GM23338 (cell line): ENCODE results near the gene CLDN17. TPM values are rescaled to one million over a fixed set of nuclear protein-coding genes. Genes with fewer than 3 reads are reported as not detected.

ENCODE experiments used
- ATAC-seq: fragments of 200-7000 bp; cut with Tn5 transposase; 3 replicates; pipeline ENCODE4 v1.9.1; 2020
- DNase-seq: peaks from one replicate; pipeline ENCODE4 v3.0.0-alpha.2; 2015; ENCODE audit warnings: low spot score
- H2AFZ ChIP-seq: fragments of 200-600 bp; sonication (generic); 2 replicates; pipeline ENCODE4 v1.8.0; 2016; ENCODE audit warnings: antibody characterized with exemption, mild to moderate bottlenecking, moderate library complexity
- H3F3A ChIP-seq: fragments of 200-600 bp; sonication (generic); replicated peaks from 2 replicates; pipeline ENCODE4 v1.8.0; 2017; ENCODE audit warnings: antibody characterized with exemption, mixed run types, low read depth
- H3K27ac ChIP-seq: fragments of 200-600 bp; sonication (generic); 2 replicates; pipeline ENCODE4 v1.6.1; 2016; ENCODE audit warnings: low read depth
- H3K27me3 ChIP-seq: fragments of 200-600 bp; sonication (generic); 2 replicates; pipeline ENCODE4 v1.8.0; 2016; ENCODE audit warnings: mild to moderate bottlenecking, mixed run types, moderate library complexity; ENCODE audit not compliant: insufficient read depth
- H3K36me3 ChIP-seq: fragments of 200-600 bp; sonication (generic); 2 replicates; pipeline ENCODE4 v1.8.0; 2016; ENCODE audit warnings: mild to moderate bottlenecking; ENCODE audit not compliant: insufficient read depth
- H3K4me1 ChIP-seq: fragments of 200-600 bp; sonication (generic); 2 replicates; pipeline ENCODE4 v1.8.0; 2016; ENCODE audit warnings: mild to moderate bottlenecking, moderate library complexity; ENCODE audit not compliant: insufficient read depth
- H3K4me2 ChIP-seq: fragments of 200-600 bp; sonication (generic); 2 replicates; pipeline ENCODE4 v1.7.1; 2017; ENCODE audit warnings: mixed run types
- H3K4me3 ChIP-seq: fragments of 200-600 bp; sonication (generic); 2 replicates; pipeline ENCODE4 v1.6.1; 2016; ENCODE audit warnings: mixed run types
- H3K79me2 ChIP-seq: fragments of 200-600 bp; sonication (generic); replicated peaks from 2 replicates; pipeline ENCODE4 v1.8.0; 2017; ENCODE audit warnings: mild to moderate bottlenecking; ENCODE audit not compliant: insufficient read depth
- H3K9me2 ChIP-seq: fragments of 200-600 bp; sonication (generic); 2 replicates; pipeline ENCODE4 v1.8.0; 2017; ENCODE audit not compliant: insufficient read depth
- H4K20me1 ChIP-seq: fragments of 200-600 bp; sonication (generic); replicated peaks from 2 replicates; pipeline ENCODE4 v1.8.0; 2017; ENCODE audit warnings: mild to moderate bottlenecking; ENCODE audit not compliant: insufficient read depth
- H3K27ac Mint-ChIP-seq: 2 replicates; pipeline ENCODE4 v1.8.0; 2020; ENCODE audit warnings: inconsistent platforms, mild to moderate bottlenecking, moderate library complexity, mixed read lengths
- H3K27me3 Mint-ChIP-seq: 3 replicates; pipeline ENCODE4 v1.8.0; 2022; ENCODE audit warnings: low read depth, mild to moderate bottlenecking, moderate library complexity, mixed read lengths, inconsistent platforms; ENCODE audit not compliant: insufficient read depth, poor library complexity
- H3K36me3 Mint-ChIP-seq: 3 replicates; pipeline ENCODE4 v1.8.0; 2021; ENCODE audit warnings: low read depth, mild to moderate bottlenecking, inconsistent platforms, moderate library complexity, mixed read lengths
- H3K4me1 Mint-ChIP-seq: 3 replicates; pipeline ENCODE4 v1.8.0; 2020; ENCODE audit warnings: mild to moderate bottlenecking, inconsistent platforms, mixed read lengths
- H3K4me3 Mint-ChIP-seq: 3 replicates; pipeline ENCODE4 v1.8.0; 2021; ENCODE audit warnings: moderate library complexity, mild to moderate bottlenecking, inconsistent platforms, mixed read lengths
- H3K9me3 Mint-ChIP-seq: 3 replicates; pipeline ENCODE4 v1.8.0; 2020; ENCODE audit warnings: moderate library complexity, mild to moderate bottlenecking, inconsistent platforms, mixed read lengths
- CREB1 ChIP-seq: fragments of 250-450 bp; sonication (Bioruptor Pico); IDR thresholded peaks from 2 replicates; pipeline ENCODE4 v1.5.0; 2020; ENCODE audit warnings: low read depth, mild to moderate bottlenecking, moderate library complexity
- CTCF ChIP-seq, 2 experiments: fragments of 200-600 bp in 1 of 2; sonication (generic) in 1 of 2; conservative IDR thresholded peaks; 2 replicates each; pipeline versions ENCODE4 v1.5.1 to v1.6.1; 2016 to 2017; ENCODE audit warnings: antibody characterized with exemption in 2 of 2, low read depth in 2 of 2, mild to moderate bottlenecking in 2 of 2, moderate library complexity in 1 of 2
- EZH2phosphoT487 ChIP-seq: fragments of 200-600 bp; sonication (generic); IDR thresholded peaks from one replicate; pipeline ENCODE4 v1.8.1; 2018; ENCODE audit warnings: antibody characterized with exemption; ENCODE audit not compliant: unreplicated experiment
- JUNB ChIP-seq: IDR thresholded peaks from one replicate; pipeline ENCODE4 v1.6.1; 2016; ENCODE audit warnings: antibody characterized with exemption; ENCODE audit not compliant: unreplicated experiment
- POLR2AphosphoS5 ChIP-seq: IDR thresholded peaks from 2 replicates; pipeline ENCODE4 v1.6.1; 2016; ENCODE audit warnings: antibody characterized with exemption, low read depth
- REST ChIP-seq: IDR thresholded peaks from one replicate; pipeline ENCODE4 v1.6.1; 2018; ENCODE audit warnings: antibody characterized with exemption; ENCODE audit not compliant: unreplicated experiment
- STAT1 ChIP-seq: IDR thresholded peaks from one replicate; pipeline ENCODE4 v1.6.1; 2016; ENCODE audit warnings: antibody characterized with exemption; ENCODE audit not compliant: unreplicated experiment
- ZNF114 ChIP-seq: fragments of 250-450 bp; sonication (Bioruptor Pico); IDR thresholded peaks from 2 replicates; pipeline ENCODE4 v1.5.0; 2020; ENCODE audit warnings: mild to moderate bottlenecking, moderate library complexity
- ZNF331 ChIP-seq: fragments of 250-450 bp; sonication (Bioruptor Pico); IDR thresholded peaks from 2 replicates; pipeline ENCODE4 v1.5.0; 2020; ENCODE audit warnings: low read depth, mild to moderate bottlenecking, moderate library complexity
- polyA plus RNA-seq: library from polyadenylated mRNA; unstranded; fragments of >200 nt; fragmentation: Nextera tagmentation; extraction: Ambion mirVana; gene quantifications from 2 replicates; pipeline ENCODE4 v1.2.1, GENCODE V29; 2016
- total RNA-seq: library from RNA; depleted of rRNA; stranded (reverse); fragments of >200 nt; shearing (Covaris generic); gene quantifications from 2 replicates; pipeline ENCODE4 v1.2.3, GENCODE V29; 2014

CLDN17 gene
- total and polyA plus RNA-seq, 2 experiments from 2014 or later = not detected

GRCh38 chr21:30193201-30193600 is 26.6 kb upstream of the CLDN17 start:
- no peaks in the 10 kb centered on the region for H3K79me2 ChIP-seq
- DNase-seq (no peak), ATAC-seq (no peak)
- Mint-ChIP-seq H3K9me3 (no peaks in the 10 kb centered on the region), H3K4me3 (no peak overlapping the region), H3K27me3 (no peaks in the 10 kb centered on the region), H3K27ac (no peak overlapping the region), H3K36me3 (no peaks in the 10 kb centered on the region), H3K4me1 (no peaks in the 10 kb centered on the region)
- no peaks in the 10 kb centered on the region for H4K20me1 ChIP-seq
- no peaks in the 10 kb centered on the region for H3K9me2 ChIP-seq
- TF ChIP-seq CREB1 (no peak), JUNB (no peak), ZNF331 (no peak), REST (no peak), CTCF (conservative IDR thresholded peaks at IDR 0.05; ENCODE audit: low read depth in 2 of 2) (no peak), POLR2AphosphoS5 (no peak), ZNF114 (CRISPR knock-in tag) (no peak), EZH2phosphoT487 (no peak)
- no peak overlapping the region for H3K27ac ChIP-seq
- H3K27me3 ChIP-seq = no peaks in the 10 kb centered on the region
- no peak overlapping the region for H3K4me3 ChIP-seq
- H3K4me1 ChIP-seq = no peaks in the 10 kb centered on the region
- no peak overlapping the region for H3K4me2 ChIP-seq
- H3K36me3 ChIP-seq = no peaks in the 10 kb centered on the region
- H3F3A ChIP-seq = no peaks in the 10 kb centered on the region
- H2AFZ ChIP-seq = no peak overlapping the region

- no peaks in the 10 kb centered on the region for H3K36me3 ChIP-seq
- no peak overlapping the region for H3K4me3 Mint-ChIP-seq
- no peaks in the 10 kb centered on the region for H3K9me3 Mint-ChIP-seq
- no peaks in the 10 kb centered on the region for H3F3A ChIP-seq
- no peaks in the 10 kb centered on the region for H4K20me1 ChIP-seq
- H2AFZ ChIP-seq = no peak overlapping the region
- no peak for TF ChIP-seq POLR2AphosphoS5
- no peak for TF ChIP-seq STAT1
- TF ChIP-seq ZNF114 (CRISPR knock-in tag) = no peak
- no peak for TF ChIP-seq JUNB
- no peak overlapping the region for H3K27ac ChIP-seq
- no peak overlapping the region for H3K27ac Mint-ChIP-seq
- no peak overlapping the region for H3K4me2 ChIP-seq
- no peaks in the 10 kb centered on the region for H3K79me2 ChIP-seq
- no peaks in the 10 kb centered on the region for H3K27me3 Mint-ChIP-seq
- DNase-seq = no peak
- H3K27me3 ChIP-seq = no peaks in the 10 kb centered on the region
- no peaks in the 10 kb centered on the region for H3K4me1 Mint-ChIP-seq
- no peak overlapping the region for H3K4me3 ChIP-seq
- no peaks in the 10 kb centered on the region for H3K4me1 ChIP-seq
- ATAC-seq = no peak
- no peaks in the 10 kb centered on the region for H3K36me3 Mint-ChIP-seq
- H3K9me2 ChIP-seq = no peaks in the 10 kb centered on the region
These were observed 23.9 kb upstream of the CLDN17 start for GRCh38 chr21:30190554-30190953.
